HL-60 (cell line): Measurements from ENCODE around the gene CDT1.

Experiments
- DNase-seq, 2 experiments: peaks; one replicate each; pipeline ENCODE4 v3.0.0-alpha.2; 2010 to 2020; ENCODE audit warnings: low read depth in 1 of 2, low spot score in 1 of 2
- H3K27ac ChIP-seq: fragments of 250-450 bp; sonication (Bioruptor Pico); replicated peaks from 2 replicates; pipeline ENCODE4 v1.5.1; 2020; ENCODE audit warnings: mild to moderate bottlenecking, moderate library complexity
- H3K27me3 ChIP-seq: fragments of 250-450 bp; sonication (Bioruptor Pico); 2 replicates; pipeline ENCODE4 v1.5.1; 2021; ENCODE audit warnings: mild to moderate bottlenecking, moderate library complexity; ENCODE audit not compliant: insufficient read depth, poor library complexity, severe bottlenecking
- H3K4me3 ChIP-seq: replicated peaks from 2 replicates; pipeline ENCODE4 v1.5.1; 2011; ENCODE audit warnings: mild to moderate bottlenecking, control low read depth, low read length; ENCODE audit not compliant: insufficient read depth
- CTCF ChIP-seq: IDR thresholded peaks from one replicate; pipeline ENCODE4 v1.5.1; 2011; ENCODE audit warnings: low read length, control low read depth, inconsistent platforms; ENCODE audit not compliant: insufficient read depth
- GABPA ChIP-seq: IDR thresholded peaks from 2 replicates; pipeline ENCODE4 v1.6.1; 2012; ENCODE audit warnings: low read depth
- POLR2AphosphoS5 ChIP-seq: IDR thresholded peaks from 2 replicates; pipeline ENCODE4 v1.6.1; 2012; ENCODE audit warnings: low read depth
- SPI1 ChIP-seq: IDR thresholded peaks from 2 replicates; pipeline ENCODE4 v1.6.1; 2012; ENCODE audit warnings: low read depth, mild to moderate bottlenecking, borderline replicate concordance
- TF ChIP-seq, protein P1 (sequence below): IDR thresholded peaks from 2 replicates; pipeline ENCODE4 v1.6.1; 2012; ENCODE audit warnings: low read depth; ENCODE audit not compliant: insufficient replicate concordance

The CDT1 gene

GRCh38 chr16:88780142-88781062 is 23.2 kb upstream of the CDT1 start:
- no peak for TF ChIP-seq CTCF
- TF ChIP-seq, protein P1, sequence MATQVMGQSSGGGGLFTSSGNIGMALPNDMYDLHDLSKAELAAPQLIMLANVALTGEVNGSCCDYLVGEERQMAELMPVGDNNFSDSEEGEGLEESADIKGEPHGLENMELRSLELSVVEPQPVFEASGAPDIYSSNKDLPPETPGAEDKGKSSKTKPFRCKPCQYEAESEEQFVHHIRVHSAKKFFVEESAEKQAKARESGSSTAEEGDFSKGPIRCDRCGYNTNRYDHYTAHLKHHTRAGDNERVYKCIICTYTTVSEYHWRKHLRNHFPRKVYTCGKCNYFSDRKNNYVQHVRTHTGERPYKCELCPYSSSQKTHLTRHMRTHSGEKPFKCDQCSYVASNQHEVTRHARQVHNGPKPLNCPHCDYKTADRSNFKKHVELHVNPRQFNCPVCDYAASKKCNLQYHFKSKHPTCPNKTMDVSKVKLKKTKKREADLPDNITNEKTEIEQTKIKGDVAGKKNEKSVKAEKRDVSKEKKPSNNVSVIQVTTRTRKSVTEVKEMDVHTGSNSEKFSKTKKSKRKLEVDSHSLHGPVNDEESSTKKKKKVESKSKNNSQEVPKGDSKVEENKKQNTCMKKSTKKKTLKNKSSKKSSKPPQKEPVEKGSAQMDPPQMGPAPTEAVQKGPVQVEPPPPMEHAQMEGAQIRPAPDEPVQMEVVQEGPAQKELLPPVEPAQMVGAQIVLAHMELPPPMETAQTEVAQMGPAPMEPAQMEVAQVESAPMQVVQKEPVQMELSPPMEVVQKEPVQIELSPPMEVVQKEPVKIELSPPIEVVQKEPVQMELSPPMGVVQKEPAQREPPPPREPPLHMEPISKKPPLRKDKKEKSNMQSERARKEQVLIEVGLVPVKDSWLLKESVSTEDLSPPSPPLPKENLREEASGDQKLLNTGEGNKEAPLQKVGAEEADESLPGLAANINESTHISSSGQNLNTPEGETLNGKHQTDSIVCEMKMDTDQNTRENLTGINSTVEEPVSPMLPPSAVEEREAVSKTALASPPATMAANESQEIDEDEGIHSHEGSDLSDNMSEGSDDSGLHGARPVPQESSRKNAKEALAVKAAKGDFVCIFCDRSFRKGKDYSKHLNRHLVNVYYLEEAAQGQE = no peak
- no peak for TF ChIP-seq POLR2AphosphoS5
- TF ChIP-seq GABPA = no peak
- no peak for TF ChIP-seq SPI1
- Histone ChIP-seq H3K27ac (no peak overlapping the region), H3K27me3 (no peaks in the 10 kb centered on the region), H3K4me3 (no peak overlapping the region)
- DNase-seq = no peak

DNA sequence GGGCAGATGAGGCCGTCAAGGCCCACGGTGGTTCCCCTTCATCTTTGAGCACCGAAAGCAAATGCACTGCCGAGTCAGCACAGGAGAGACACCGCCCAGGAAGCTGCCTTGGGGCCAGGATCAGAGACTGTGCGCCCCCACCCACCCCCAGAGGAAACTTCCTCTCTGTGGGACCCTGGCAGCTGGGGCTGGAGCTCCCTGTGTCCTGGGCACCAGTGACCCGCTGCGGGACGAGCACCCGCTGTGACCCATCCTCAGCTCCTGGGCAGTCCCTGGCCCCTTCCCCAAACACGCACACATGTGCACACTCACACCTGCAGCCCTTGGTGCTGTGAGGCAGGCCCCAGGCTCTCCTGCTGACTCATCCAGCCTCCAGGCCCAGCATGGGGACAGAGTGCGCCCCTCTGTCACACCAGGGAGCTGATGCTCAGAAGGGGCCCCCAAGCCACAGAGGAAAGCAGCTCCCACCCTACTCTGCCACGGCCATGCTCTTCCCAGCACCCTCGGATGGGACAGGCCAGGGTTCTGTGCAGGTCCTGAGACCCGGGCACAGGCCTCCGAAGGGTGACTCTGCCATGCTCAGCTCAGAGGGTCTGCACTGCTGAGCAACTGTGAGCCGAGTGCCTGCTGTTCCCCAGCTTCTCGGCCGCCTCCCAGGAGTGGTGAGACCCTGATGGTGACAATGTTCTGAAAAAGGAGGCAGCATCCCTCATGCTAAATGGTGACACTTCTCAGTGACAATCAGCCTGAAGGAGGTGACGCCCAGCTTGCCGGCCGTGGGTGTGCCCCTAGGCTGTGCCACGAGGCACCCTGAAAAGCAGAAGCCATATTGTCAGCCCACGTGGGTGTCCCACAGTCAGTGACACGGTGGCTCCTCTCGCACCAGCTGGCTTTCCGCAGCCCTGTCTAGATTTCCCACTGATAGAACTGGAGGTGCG is 22.2 kb upstream of the CDT1 start:
- Histone ChIP-seq H3K27me3 (no peaks in the 10 kb centered on the region), H3K4me3 (peak overlapping the region; percentile 17), H3K27ac (peak overlapping the region; percentile 59)
- peak in 1 of 2 experiments; percentile 62 for DNase-seq
- TF ChIP-seq CTCF = no peak
- TF ChIP-seq GABPA = no peak
- TF ChIP-seq, protein P1 = no peak
- peak; percentile 21; the same call in 1 of the 2 replicates for TF ChIP-seq POLR2AphosphoS5
- TF ChIP-seq SPI1 = peak; percentile 41; the same call in 1 of the 2 replicates

- H3K27ac ChIP-seq = peak overlapping the region; percentile 72
- no peaks in the 10 kb centered on the region for H3K27me3 ChIP-seq
- TF ChIP-seq GABPA = no peak
- no peak for TF ChIP-seq POLR2AphosphoS5
- TF ChIP-seq, protein P1 = no peak
- no peak for TF ChIP-seq CTCF
- TF ChIP-seq SPI1 = no peak
- H3K4me3 ChIP-seq = peak overlapping the region; percentile 71
- DNase-seq = no peak
Observed at GRCh38 chr16:88782454-88783390, 20.9 kb upstream of the CDT1 start.
